HG02623 (cell line): ENCODE results near the gene GNA12.

Source experiments
- ATAC-seq: cut with Tn5 transposase; IDR thresholded peaks from one replicate; pipeline ENCODE4 v1.9.1; 2021; ENCODE audit warnings: moderate library complexity; ENCODE audit not compliant: unreplicated experiment

The GNA12 gene

GRCh38 chr7:2844153-2845033 lies at the start of gene GNA12:
TSS of gene GNA12 (minus strand) at chr7:2844308. CDS start at chr7:2844161, 147 bp downstream.
- ATAC-seq: peak; percentile 91

GRCh38 chr7:2893411-2893861 lies 49.3 kb upstream of the GNA12 start:
- no peak for ATAC-seq

- ATAC-seq: no peak
Observed at GRCh38 chr7:2892549-2892948, 48.4 kb upstream of the GNA12 start.

- ATAC-seq: no peak
Observed at GRCh38 chr7:2887816-2888215, 43.7 kb upstream of the GNA12 start.

- ATAC-seq: no peak
Observed at GRCh38 chr7:2886900-2887299, 42.8 kb upstream of the GNA12 start.

GRCh38 chr7:2886391-2886790 lies 42.3 kb upstream of the GNA12 start:
- no peak for ATAC-seq

- no peak for ATAC-seq
Observed at GRCh38 chr7:2884161-2884560, 40.1 kb upstream of the GNA12 start.

- ATAC-seq: no peak
Observed at GRCh38 chr7:2883101-2883500, 39.0 kb upstream of the GNA12 start.

GRCh38 chr7:2882111-2882510 lies 38.0 kb upstream of the GNA12 start:
- ATAC-seq: no peak

GRCh38 chr7:2880874-2881533 lies 36.9 kb upstream of the GNA12 start:
- ATAC-seq: no peak

- no peak for ATAC-seq
Observed at GRCh38 chr7:2880051-2880450, 35.9 kb upstream of the GNA12 start.

GRCh38 chr7:2879354-2879753 lies 35.2 kb upstream of the GNA12 start:
- ATAC-seq: no peak

- no peak for ATAC-seq
Observed at GRCh38 chr7:2878306-2878705, 34.2 kb upstream of the GNA12 start.

GRCh38 chr7:2876031-2876731 lies 32.1 kb upstream of the GNA12 start:
- no peak for ATAC-seq

GRCh38 chr7:2873686-2874551 lies 29.8 kb upstream of the GNA12 start:
- ATAC-seq: no peak

GRCh38 chr7:2873146-2873545 lies 29.0 kb upstream of the GNA12 start:
- no peak for ATAC-seq

GRCh38 chr7:2872296-2872874 lies 28.3 kb upstream of the GNA12 start:
- ATAC-seq: no peak

- no peak for ATAC-seq
Observed at GRCh38 chr7:2870471-2870931, 26.4 kb upstream of the GNA12 start.

- ATAC-seq: no peak
Observed at GRCh38 chr7:2869981-2870380, 25.9 kb upstream of the GNA12 start.

- ATAC-seq: no peak
Observed at GRCh38 chr7:2866601-2867000, 22.5 kb upstream of the GNA12 start.
